Measurements from ENCODE around the gene TPI1. TPM values are rescaled to one million over a fixed set of nuclear protein-coding genes. Genes with fewer than 3 reads are reported as not detected.
A peak's percentile ranks its signal among the peaks of the same experiment; 100 is the strongest.

The TPI1 gene
- polyA plus RNA-seq, 3 donors: 446 to 839 (median 764) TPM

DNA sequence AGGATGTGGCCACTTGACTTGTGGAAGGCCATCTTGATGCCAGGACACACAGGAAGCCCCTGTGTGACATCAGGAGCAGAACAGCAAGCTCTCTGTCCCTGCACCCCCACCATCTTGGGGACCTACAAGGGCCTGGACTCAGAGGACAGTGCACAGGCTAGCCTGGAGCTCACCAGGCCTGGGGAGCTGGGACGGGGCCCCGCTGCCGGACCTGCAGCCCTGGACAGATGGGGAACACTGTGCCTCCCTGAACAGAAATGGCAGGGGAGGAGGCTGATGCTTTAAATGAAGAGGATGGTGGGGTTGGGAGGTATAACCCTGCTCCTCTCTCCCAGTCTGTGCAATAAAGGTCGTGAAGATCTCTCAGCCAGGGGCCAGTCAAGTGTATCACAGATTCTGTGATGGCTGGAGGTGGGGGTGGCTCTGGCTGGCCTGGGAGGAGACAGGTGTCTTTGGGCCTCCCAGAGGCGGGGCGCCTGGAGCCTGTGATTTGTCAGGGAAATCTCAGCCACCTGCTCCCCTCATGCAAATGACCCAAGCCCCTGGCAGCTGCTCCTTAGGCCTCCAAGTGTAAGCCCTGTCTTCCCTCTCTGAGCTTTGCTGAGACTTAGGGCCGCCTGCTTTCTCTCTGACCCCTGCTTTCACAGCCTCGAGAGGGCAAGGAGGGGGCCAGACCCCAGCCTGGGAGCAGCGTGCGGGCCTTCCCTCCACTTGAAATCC is 27.7 kb upstream of the TPI1 start:
- TF ChIP-seq, protein P1, sequence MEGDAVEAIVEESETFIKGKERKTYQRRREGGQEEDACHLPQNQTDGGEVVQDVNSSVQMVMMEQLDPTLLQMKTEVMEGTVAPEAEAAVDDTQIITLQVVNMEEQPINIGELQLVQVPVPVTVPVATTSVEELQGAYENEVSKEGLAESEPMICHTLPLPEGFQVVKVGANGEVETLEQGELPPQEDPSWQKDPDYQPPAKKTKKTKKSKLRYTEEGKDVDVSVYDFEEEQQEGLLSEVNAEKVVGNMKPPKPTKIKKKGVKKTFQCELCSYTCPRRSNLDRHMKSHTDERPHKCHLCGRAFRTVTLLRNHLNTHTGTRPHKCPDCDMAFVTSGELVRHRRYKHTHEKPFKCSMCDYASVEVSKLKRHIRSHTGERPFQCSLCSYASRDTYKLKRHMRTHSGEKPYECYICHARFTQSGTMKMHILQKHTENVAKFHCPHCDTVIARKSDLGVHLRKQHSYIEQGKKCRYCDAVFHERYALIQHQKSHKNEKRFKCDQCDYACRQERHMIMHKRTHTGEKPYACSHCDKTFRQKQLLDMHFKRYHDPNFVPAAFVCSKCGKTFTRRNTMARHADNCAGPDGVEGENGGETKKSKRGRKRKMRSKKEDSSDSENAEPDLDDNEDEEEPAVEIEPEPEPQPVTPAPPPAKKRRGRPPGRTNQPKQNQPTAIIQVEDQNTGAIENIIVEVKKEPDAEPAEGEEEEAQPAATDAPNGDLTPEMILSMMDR (IDR thresholded peaks at IDR 0.05): no peak
- Mint-ChIP-seq H3K36me3 (no peaks in the 10 kb centered on the region), H3K4me3 (no peak overlapping the region), H3K27ac (peak overlapping the region in 1 of 7 donors; percentile 18), H3K4me1 (no peaks in the 10 kb centered on the region), H3K27me3 (ENCODE audit: low read depth in 3 of 3) (peaks cover 0 to 4% (median 3%) of the 10 kb centered on the region in 3 donors), H3K9me3 (no peaks in the 10 kb centered on the region)
- H3K36me3 ChIP-seq (replicated peaks in 1 of 2; ENCODE audit: control insufficient read depth in 1 of 2, insufficient read depth in 2 of 2, low read length in 2 of 2): no peaks in the 10 kb centered on the region
- DNase-seq: no peak
- H3K4me3 ChIP-seq (replicated peaks in 1 of 3; ENCODE audit: low read depth in 2 of 3, low read length in 3 of 3): no peak overlapping the region
- intact Hi-C loops (cut with micrococcal nuclease): no loop called here
- H3K79me2 ChIP-seq (ENCODE audit: insufficient read depth, low read length): no peaks in the 10 kb centered on the region
- WGBS (ENCODE audit: insufficient coverage): 96% methylated on average over 7 of the region's 10 CpGs
- H3K4me2 ChIP-seq (replicated peaks; ENCODE audit: extremely low read depth, low read length, poor library complexity, severe bottlenecking): no peak overlapping the region
- H3K9me3 ChIP-seq (replicated peaks in 1 of 2; ENCODE audit: control insufficient read depth in 1 of 2, insufficient read depth in 1 of 2, low read length in 2 of 2): no peaks in the 10 kb centered on the region
- H3K4me1 ChIP-seq (ENCODE audit: control insufficient read depth in 1 of 2, insufficient read depth in 2 of 2, low read length in 2 of 2): peaks cover 3 to 4% of the 10 kb centered on the region in 2 donors
- H2AFZ ChIP-seq (ENCODE audit: insufficient read depth, low read depth, low read length, poor library complexity, severe bottlenecking): no peak overlapping the region
- H3K9ac ChIP-seq (ENCODE audit: insufficient read depth, low read length, poor library complexity, severe bottlenecking): no peak overlapping the region
- no peaks in the 10 kb centered on the region for H3K27me3 ChIP-seq (ENCODE audit: control insufficient read depth in 2 of 2, insufficient read depth in 2 of 2, low read length in 2 of 2)
- no peaks in the 10 kb centered on the region for H4K20me1 ChIP-seq (ENCODE audit: insufficient read depth, low read length)
- no peak overlapping the region for H3K27ac ChIP-seq (ENCODE audit: low read depth in 1 of 2, low read length in 2 of 2)

DNA sequence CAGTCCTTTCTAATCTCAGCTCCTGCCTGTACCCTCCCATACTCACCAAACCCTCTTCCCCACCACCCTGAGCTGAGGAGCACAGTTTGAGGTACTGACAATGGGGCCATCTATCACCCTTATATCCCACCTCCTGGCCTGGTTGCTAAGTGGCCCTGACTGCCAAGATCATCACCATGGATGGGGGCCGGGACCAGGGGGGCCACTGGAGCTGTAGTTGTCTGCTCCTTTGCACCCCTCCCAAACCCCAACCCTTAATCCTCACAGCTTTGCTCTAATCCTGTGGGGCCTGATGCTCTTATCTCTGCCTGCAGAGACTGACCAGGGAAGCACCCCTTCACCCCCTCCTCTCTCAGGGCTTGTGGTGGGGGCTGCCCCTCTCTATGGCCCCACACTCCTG is 27.0 kb upstream of the TPI1 start:
- H3K79me2 ChIP-seq (ENCODE audit: insufficient read depth, low read length): no peaks in the 10 kb centered on the region
- DNase-seq: no peak
- H3K4me3 Mint-ChIP-seq: no peak overlapping the region
- H3K9me3 Mint-ChIP-seq: no peaks in the 10 kb centered on the region
- no peak overlapping the region for H3K4me3 ChIP-seq (replicated peaks in 1 of 3; ENCODE audit: low read depth in 2 of 3, low read length in 3 of 3)
- peaks cover 3 to 4% of the 10 kb centered on the region in 2 donors for H3K4me1 ChIP-seq (ENCODE audit: control insufficient read depth in 1 of 2, insufficient read depth in 2 of 2, low read length in 2 of 2)
- WGBS (ENCODE audit: insufficient coverage): 100% methylated on average over 1 of the region's 1 CpG
- H3K9me3 ChIP-seq (replicated peaks in 1 of 2; ENCODE audit: control insufficient read depth in 1 of 2, insufficient read depth in 1 of 2, low read length in 2 of 2): no peaks in the 10 kb centered on the region
- H3K9ac ChIP-seq (ENCODE audit: insufficient read depth, low read length, poor library complexity, severe bottlenecking): no peak overlapping the region
- H3K36me3 ChIP-seq (replicated peaks in 1 of 2; ENCODE audit: control insufficient read depth in 1 of 2, insufficient read depth in 2 of 2, low read length in 2 of 2): no peaks in the 10 kb centered on the region
- TF ChIP-seq, protein P1 (IDR thresholded peaks at IDR 0.05): no peak
- H3K27ac ChIP-seq (ENCODE audit: low read depth in 1 of 2, low read length in 2 of 2): no peak overlapping the region
- no peaks in the 10 kb centered on the region for H4K20me1 ChIP-seq (ENCODE audit: insufficient read depth, low read length)
- no peak overlapping the region for H3K4me2 ChIP-seq (replicated peaks; ENCODE audit: extremely low read depth, low read length, poor library complexity, severe bottlenecking)
- H3K27me3 ChIP-seq (ENCODE audit: control insufficient read depth in 2 of 2, insufficient read depth in 2 of 2, low read length in 2 of 2): no peaks in the 10 kb centered on the region
- no peak overlapping the region for H2AFZ ChIP-seq (ENCODE audit: insufficient read depth, low read depth, low read length, poor library complexity, severe bottlenecking)
- intact Hi-C loops (cut with micrococcal nuclease): no loop called here
- H3K27me3 Mint-ChIP-seq (ENCODE audit: low read depth in 3 of 3): peaks cover 0 to 4% (median 3%) of the 10 kb centered on the region in 3 donors
- peaks cover 4 to 6% of the 10 kb centered on the region in 2 donors for H3K36me3 Mint-ChIP-seq
- H3K4me1 Mint-ChIP-seq: no peaks in the 10 kb centered on the region
- H3K27ac Mint-ChIP-seq: no peak overlapping the region

Measured in CD14-positive monocyte (primary cell).